ENCODE data around the gene PRLR.

Gene PRLR

GRCh38 chr5:35129276-35129675, 101.0 kb downstream of the PRLR start:
- Histone ChIP-seq H3K4me1 (ENCODE audit: control extremely low read depth in 1 of 4, control insufficient read depth in 4 of 4, insufficient read depth in 4 of 4, low read length in 3 of 4) (no peaks in the 10 kb centered on the region), H3K27me3 (replicated peaks in 2 of 5; ENCODE audit: control insufficient read depth in 4 of 5, insufficient read depth in 5 of 5, low read length in 4 of 5) (peaks cover 0 to 4% (median 0%) of the 10 kb centered on the region in 5 experiments), H3K9me3 (ENCODE audit: control extremely low read depth in 1 of 5, control insufficient read depth in 4 of 5, insufficient read depth in 2 of 5, low read depth in 1 of 5, low read length in 4 of 5) (peaks cover 0 to 1% (median 0%) of the 10 kb centered on the region in 5 experiments), H3K36me3 (ENCODE audit: control insufficient read depth in 4 of 4, insufficient read depth in 4 of 4, low read length in 3 of 4) (no peaks in the 10 kb centered on the region), H3K27ac (ENCODE audit: insufficient read depth in 1 of 2, low read depth in 1 of 2, low read length in 2 of 2, poor library complexity in 1 of 2, severe bottlenecking in 2 of 2) (no peak overlapping the region), H3K4me3 (ENCODE audit: control insufficient read depth in 1 of 7, extremely low read depth in 1 of 7, insufficient read depth in 4 of 7, low read depth in 2 of 7, low read length in 6 of 7) (no peak overlapping the region)
- DNase-seq = no peak
- ChIA-PET CTCF (no interaction called here), POLR2A (no interaction called here)
- WGBS (ENCODE audit: insufficient coverage) = 100% methylated on average over 1 of the region's 1 CpG

- no peak for DNase-seq
- ChIA-PET POLR2A (no interaction called here), CTCF (no interaction called here)
- no peaks in the 10 kb centered on the region for H3K4me1 ChIP-seq (ENCODE audit: control extremely low read depth in 1 of 4, control insufficient read depth in 4 of 4, insufficient read depth in 4 of 4, low read length in 3 of 4)
- H3K27ac ChIP-seq (ENCODE audit: insufficient read depth in 1 of 2, low read depth in 1 of 2, low read length in 2 of 2, poor library complexity in 1 of 2, severe bottlenecking in 2 of 2) = no peak overlapping the region
- WGBS (ENCODE audit: insufficient coverage) = no CpG with 5 or more reads among the region's 1 CpG
- peaks cover 0 to 4% (median 0%) of the 10 kb centered on the region in 5 experiments for H3K27me3 ChIP-seq (replicated peaks in 2 of 5; ENCODE audit: control insufficient read depth in 4 of 5, insufficient read depth in 5 of 5, low read length in 4 of 5)
- H3K4me3 ChIP-seq (ENCODE audit: control insufficient read depth in 1 of 7, extremely low read depth in 1 of 7, insufficient read depth in 4 of 7, low read depth in 2 of 7, low read length in 6 of 7) = no peak overlapping the region
- H3K36me3 ChIP-seq (ENCODE audit: control insufficient read depth in 4 of 4, insufficient read depth in 4 of 4, low read length in 3 of 4) = no peaks in the 10 kb centered on the region
- peaks cover 0 to 1% (median 0%) of the 10 kb centered on the region in 5 experiments for H3K9me3 ChIP-seq (ENCODE audit: control extremely low read depth in 1 of 5, control insufficient read depth in 4 of 5, insufficient read depth in 2 of 5, low read depth in 1 of 5, low read length in 4 of 5)
Observed at GRCh38 chr5:35127006-35127405, 103.3 kb downstream of the PRLR start.

DNA sequence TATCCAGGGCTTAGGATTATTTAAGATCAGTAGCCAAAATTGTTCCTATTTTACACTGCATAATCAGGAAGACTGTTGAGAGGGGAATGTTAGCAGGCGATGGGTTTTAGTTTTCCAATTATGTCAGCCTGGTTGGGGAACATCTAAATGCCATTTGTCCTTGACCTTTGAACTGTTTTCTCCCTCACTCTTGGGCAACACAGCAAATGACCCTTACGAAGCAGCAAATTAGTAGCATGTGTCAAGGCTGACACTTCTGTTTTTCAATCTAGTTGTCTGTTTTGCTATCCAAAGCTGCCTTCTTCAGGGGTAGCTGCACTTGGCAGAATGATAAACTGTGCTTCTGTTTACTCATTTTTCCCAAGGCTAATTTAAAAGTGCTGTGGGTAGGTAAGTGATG, 104.5 kb downstream of the PRLR start:
- no peaks in the 10 kb centered on the region for H3K9me3 ChIP-seq (ENCODE audit: control extremely low read depth in 1 of 5, control insufficient read depth in 4 of 5, insufficient read depth in 2 of 5, low read depth in 1 of 5, low read length in 4 of 5)
- 90% methylated on average over 2 of the region's 2 CpGs for WGBS (ENCODE audit: insufficient coverage)
- H3K27ac ChIP-seq (ENCODE audit: insufficient read depth in 1 of 2, low read depth in 1 of 2, low read length in 2 of 2, poor library complexity in 1 of 2, severe bottlenecking in 2 of 2) = no peak overlapping the region
- ChIA-PET POLR2A (no interaction called here), CTCF (no interaction called here)
- H3K4me1 ChIP-seq (ENCODE audit: control extremely low read depth in 1 of 4, control insufficient read depth in 4 of 4, insufficient read depth in 4 of 4, low read length in 3 of 4) = no peaks in the 10 kb centered on the region
- H3K4me3 ChIP-seq (ENCODE audit: control insufficient read depth in 1 of 7, extremely low read depth in 1 of 7, insufficient read depth in 4 of 7, low read depth in 2 of 7, low read length in 6 of 7) = no peak overlapping the region
- DNase-seq = no peak
- no peaks in the 10 kb centered on the region for H3K36me3 ChIP-seq (ENCODE audit: control insufficient read depth in 4 of 4, insufficient read depth in 4 of 4, low read length in 3 of 4)
- H3K27me3 ChIP-seq (replicated peaks in 2 of 5; ENCODE audit: control insufficient read depth in 4 of 5, insufficient read depth in 5 of 5, low read length in 4 of 5) = peaks cover 0 to 4% (median 0%) of the 10 kb centered on the region in 5 experiments

DNA sequence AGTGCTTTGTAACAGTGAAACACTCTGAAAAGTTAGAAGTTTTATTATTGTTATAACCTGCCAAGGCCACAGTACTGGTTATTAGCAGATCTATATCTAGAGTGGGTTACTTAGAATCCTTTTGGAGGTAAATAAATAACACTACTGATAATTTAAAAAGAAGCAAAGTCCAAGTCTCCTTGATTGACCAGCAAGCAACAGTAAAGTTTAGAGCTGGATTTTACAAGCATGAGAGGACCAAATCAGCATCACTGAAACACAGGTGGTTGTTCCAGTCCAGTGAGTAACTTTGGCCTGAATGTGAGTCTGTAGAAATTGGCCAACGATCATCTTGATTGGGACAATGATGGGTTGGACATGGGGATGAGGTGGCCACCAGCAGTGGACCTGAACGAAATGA, 105.4 kb downstream of the PRLR start:
- Histone ChIP-seq H3K27me3 (replicated peaks in 2 of 5; ENCODE audit: control insufficient read depth in 4 of 5, insufficient read depth in 5 of 5, low read length in 4 of 5) (peaks cover 0 to 4% (median 0%) of the 10 kb centered on the region in 5 experiments), H3K27ac (ENCODE audit: insufficient read depth in 1 of 2, low read depth in 1 of 2, low read length in 2 of 2, poor library complexity in 1 of 2, severe bottlenecking in 2 of 2) (no peak overlapping the region), H3K36me3 (ENCODE audit: control insufficient read depth in 4 of 4, insufficient read depth in 4 of 4, low read length in 3 of 4) (no peaks in the 10 kb centered on the region), H3K4me1 (ENCODE audit: control extremely low read depth in 1 of 4, control insufficient read depth in 4 of 4, insufficient read depth in 4 of 4, low read length in 3 of 4) (no peaks in the 10 kb centered on the region), H3K9me3 (ENCODE audit: control extremely low read depth in 1 of 5, control insufficient read depth in 4 of 5, insufficient read depth in 2 of 5, low read depth in 1 of 5, low read length in 4 of 5) (no peaks in the 10 kb centered on the region), H3K4me3 (ENCODE audit: control insufficient read depth in 1 of 7, extremely low read depth in 1 of 7, insufficient read depth in 4 of 7, low read depth in 2 of 7, low read length in 6 of 7) (no peak overlapping the region)
- ChIA-PET POLR2A (no interaction called here), CTCF (no interaction called here)
- no peak for DNase-seq
- 95% methylated on average over 2 of the region's 2 CpGs for WGBS (ENCODE audit: insufficient coverage)

GRCh38 chr5:35122819-35123218, 107.5 kb downstream of the PRLR start:
- H3K4me1 ChIP-seq (ENCODE audit: control extremely low read depth in 1 of 4, control insufficient read depth in 4 of 4, insufficient read depth in 4 of 4, low read length in 3 of 4) = no peaks in the 10 kb centered on the region
- H3K9me3 ChIP-seq (ENCODE audit: control extremely low read depth in 1 of 5, control insufficient read depth in 4 of 5, insufficient read depth in 2 of 5, low read depth in 1 of 5, low read length in 4 of 5) = no peaks in the 10 kb centered on the region
- no peaks in the 10 kb centered on the region for H3K36me3 ChIP-seq (ENCODE audit: control insufficient read depth in 4 of 4, insufficient read depth in 4 of 4, low read length in 3 of 4)
- no peak overlapping the region for H3K27ac ChIP-seq (ENCODE audit: insufficient read depth in 1 of 2, low read depth in 1 of 2, low read length in 2 of 2, poor library complexity in 1 of 2, severe bottlenecking in 2 of 2)
- no peak overlapping the region for H3K4me3 ChIP-seq (ENCODE audit: control insufficient read depth in 1 of 7, extremely low read depth in 1 of 7, insufficient read depth in 4 of 7, low read depth in 2 of 7, low read length in 6 of 7)
- no peaks in the 10 kb centered on the region for H3K27me3 ChIP-seq (replicated peaks in 2 of 5; ENCODE audit: control insufficient read depth in 4 of 5, insufficient read depth in 5 of 5, low read length in 4 of 5)
- CTCF ChIA-PET = interaction anchor here (1.7 kb wide), 1 partner anchor 11 kb away, joined by 4 read pairs; no protein-coding TSS in a partner anchor
- WGBS (ENCODE audit: insufficient coverage) = 92% methylated on average over 1 of the region's 2 CpGs
- POLR2A ChIA-PET = no interaction called here
- no peak for DNase-seq

GRCh38 chr5:35120715-35121114, 109.6 kb downstream of the PRLR start:
- no peak overlapping the region for H3K27ac ChIP-seq (ENCODE audit: insufficient read depth in 1 of 2, low read depth in 1 of 2, low read length in 2 of 2, poor library complexity in 1 of 2, severe bottlenecking in 2 of 2)
- DNase-seq = no peak
- no peaks in the 10 kb centered on the region for H3K27me3 ChIP-seq (replicated peaks in 2 of 5; ENCODE audit: control insufficient read depth in 4 of 5, insufficient read depth in 5 of 5, low read length in 4 of 5)
- ChIA-PET CTCF (no interaction called here), POLR2A (no interaction called here)
- H3K4me3 ChIP-seq (ENCODE audit: control insufficient read depth in 1 of 7, extremely low read depth in 1 of 7, insufficient read depth in 4 of 7, low read depth in 2 of 7, low read length in 6 of 7) = no peak overlapping the region
- H3K36me3 ChIP-seq (ENCODE audit: control insufficient read depth in 4 of 4, insufficient read depth in 4 of 4, low read length in 3 of 4) = no peaks in the 10 kb centered on the region
- H3K4me1 ChIP-seq (ENCODE audit: control extremely low read depth in 1 of 4, control insufficient read depth in 4 of 4, insufficient read depth in 4 of 4, low read length in 3 of 4) = no peaks in the 10 kb centered on the region
- WGBS (ENCODE audit: insufficient coverage) = no CpG with 5 or more reads among the region's 1 CpG
- H3K9me3 ChIP-seq (ENCODE audit: control extremely low read depth in 1 of 5, control insufficient read depth in 4 of 5, insufficient read depth in 2 of 5, low read depth in 1 of 5, low read length in 4 of 5) = no peaks in the 10 kb centered on the region

- DNase-seq = no peak
- H3K4me3 ChIP-seq (ENCODE audit: control insufficient read depth in 1 of 7, extremely low read depth in 1 of 7, insufficient read depth in 4 of 7, low read depth in 2 of 7, low read length in 6 of 7) = no peak overlapping the region
- 95% methylated on average over 3 of the region's 6 CpGs for WGBS (ENCODE audit: insufficient coverage)
- H3K27ac ChIP-seq (ENCODE audit: insufficient read depth in 1 of 2, low read depth in 1 of 2, low read length in 2 of 2, poor library complexity in 1 of 2, severe bottlenecking in 2 of 2) = no peak overlapping the region
- H3K9me3 ChIP-seq (ENCODE audit: control extremely low read depth in 1 of 5, control insufficient read depth in 4 of 5, insufficient read depth in 2 of 5, low read depth in 1 of 5, low read length in 4 of 5) = no peaks in the 10 kb centered on the region
- CTCF ChIA-PET = no interaction called here
- no peaks in the 10 kb centered on the region for H3K27me3 ChIP-seq (replicated peaks in 2 of 5; ENCODE audit: control insufficient read depth in 4 of 5, insufficient read depth in 5 of 5, low read length in 4 of 5)
- H3K36me3 ChIP-seq (ENCODE audit: control insufficient read depth in 4 of 4, insufficient read depth in 4 of 4, low read length in 3 of 4) = no peaks in the 10 kb centered on the region
- H3K4me1 ChIP-seq (ENCODE audit: control extremely low read depth in 1 of 4, control insufficient read depth in 4 of 4, insufficient read depth in 4 of 4, low read length in 3 of 4) = no peaks in the 10 kb centered on the region
- POLR2A ChIA-PET = no interaction called here
Observed at GRCh38 chr5:35117967-35118366, 112.3 kb downstream of the PRLR start.

Measured in common myeloid progenitor, CD34-positive (primary cell).